ENCODE results near the gene BIVM.

GRCh38 chr13:102877303-102877702 is 78.4 kb downstream of the BIVM start:
- TF ChIP-seq GATA2 (IDR thresholded peaks at IDR 0.05; ENCODE audit: low read depth, low read length) (no peak), GATA3 (IDR thresholded peaks at IDR 0.05; ENCODE audit: low read depth, low read length) (no peak)
